CD14-positive monocyte (primary cell): Measurements from ENCODE around the gene CTNND2. TPM values are rescaled to one million over a fixed set of nuclear protein-coding genes. Genes with fewer than 3 reads are reported as not detected.

Source experiments
- DNase-seq, 3 donors: peaks; one replicate each; pipeline ENCODE4 v3.0.0-alpha.2; 2011 to 2022
- H2AFZ ChIP-seq: 2 replicates; pipeline ENCODE4 v1.6.0; 2012; ENCODE audit warnings: mild to moderate bottlenecking, low read depth, low read length, inconsistent platforms; ENCODE audit not compliant: insufficient read depth, poor library complexity, severe bottlenecking
- H3K27ac ChIP-seq, 2 donors: 1 replicate in 1 of 2; 2 replicates in 1 of 2; pipeline ENCODE4 v1.5.1; 2012 to 2013; ENCODE audit warnings: low read length in 2 of 2, control low read depth in 1 of 2, inconsistent platforms in 1 of 2, low read depth in 1 of 2, mild to moderate bottlenecking in 1 of 2
- H3K27me3 ChIP-seq, 2 donors: one replicate each; pipeline versions ENCODE4 v1.6.0 to v1.6.1; 2011 to 2013; ENCODE audit warnings: low read length in 2 of 2; ENCODE audit not compliant: control insufficient read depth in 2 of 2, insufficient read depth in 2 of 2
- H3K36me3 ChIP-seq, 2 donors: replicated peaks in 1 of 2; 1 replicate in 1 of 2; 2 replicates in 1 of 2; pipeline versions ENCODE4 v1.5.1 to v1.6.1; 2012 to 2013; ENCODE audit warnings: low read length in 2 of 2, control low read depth in 1 of 2, inconsistent platforms in 1 of 2, mild to moderate bottlenecking in 1 of 2; ENCODE audit not compliant: insufficient read depth in 2 of 2, control insufficient read depth in 1 of 2
- H3K4me1 ChIP-seq, 2 donors: 1 replicate in 1 of 2; 2 replicates in 1 of 2; pipeline versions ENCODE4 v1.5.1 to v1.6.1; 2012 to 2013; ENCODE audit warnings: low read length in 2 of 2, control low read depth in 1 of 2, inconsistent platforms in 1 of 2, mild to moderate bottlenecking in 1 of 2, moderate library complexity in 1 of 2; ENCODE audit not compliant: insufficient read depth in 2 of 2, control insufficient read depth in 1 of 2
- H3K4me2 ChIP-seq: replicated peaks from 2 replicates; pipeline ENCODE3; 2012; ENCODE audit warnings: low read length, moderate library complexity, mild to moderate bottlenecking; ENCODE audit not compliant: poor library complexity, severe bottlenecking; ENCODE audit errors: extremely low read depth
- H3K4me3 ChIP-seq, 3 experiments: fragments of 200-600 bp in 1 of 3; sonication (generic) in 1 of 3; replicated peaks in 1 of 3; 1 replicate in 2 of 3; 2 replicates in 1 of 3; pipeline ENCODE4 v1.5.1; 2011 to 2013; ENCODE audit warnings: low read length in 3 of 3, mild to moderate bottlenecking in 3 of 3, control low read depth in 2 of 3, low read depth in 2 of 3, inconsistent platforms in 1 of 3, moderate library complexity in 1 of 3
- H3K79me2 ChIP-seq: 2 replicates; pipeline ENCODE4 v1.6.0; 2012; ENCODE audit warnings: mild to moderate bottlenecking, control low read depth, inconsistent platforms, low read length, moderate library complexity; ENCODE audit not compliant: insufficient read depth
- H3K9ac ChIP-seq: 2 replicates; pipeline ENCODE4 v1.6.0; 2017; ENCODE audit warnings: low read length, mild to moderate bottlenecking; ENCODE audit not compliant: insufficient read depth, poor library complexity, severe bottlenecking
- H3K9me3 ChIP-seq, 2 donors: replicated peaks in 1 of 2; 1 replicate in 1 of 2; 2 replicates in 1 of 2; pipeline versions ENCODE4 v1.5.1 to v1.6.1; 2012 to 2013; ENCODE audit warnings: low read length in 2 of 2, control low read depth in 1 of 2; ENCODE audit not compliant: control insufficient read depth in 1 of 2, insufficient read depth in 1 of 2
- H4K20me1 ChIP-seq: 2 replicates; pipeline ENCODE4 v1.6.0; 2012; ENCODE audit warnings: mild to moderate bottlenecking, low read length, control low read depth, moderate library complexity; ENCODE audit not compliant: insufficient read depth
- H3K27ac Mint-ChIP-seq, 7 donors: one replicate each; pipeline ENCODE4 v1.8.0; 2020; ENCODE audit warnings: mild to moderate bottlenecking in 7 of 7, mixed read lengths in 7 of 7, moderate library complexity in 6 of 7, inconsistent platforms in 2 of 7
- H3K27me3 Mint-ChIP-seq, 3 donors: one replicate each; pipeline ENCODE4 v1.8.0; 2021 to 2022; ENCODE audit warnings: low read depth in 3 of 3, mild to moderate bottlenecking in 3 of 3, mixed read lengths in 3 of 3, moderate library complexity in 3 of 3, inconsistent platforms in 1 of 3
- H3K36me3 Mint-ChIP-seq, 2 donors: one replicate each; pipeline ENCODE4 v1.8.0; 2020; ENCODE audit warnings: mixed read lengths in 2 of 2, inconsistent platforms in 1 of 2, mild to moderate bottlenecking in 1 of 2
- H3K4me1 Mint-ChIP-seq: one replicate; pipeline ENCODE4 v1.8.0; 2020; ENCODE audit warnings: mild to moderate bottlenecking, mixed read lengths
- H3K4me3 Mint-ChIP-seq, 2 donors: one replicate each; pipeline ENCODE4 v1.8.0; 2020; ENCODE audit warnings: mild to moderate bottlenecking in 2 of 2, mixed read lengths in 2 of 2, moderate library complexity in 1 of 2
- H3K9me3 Mint-ChIP-seq, 7 donors: one replicate each; pipeline ENCODE4 v1.8.0; 2020 to 2022; ENCODE audit warnings: mixed read lengths in 7 of 7, mild to moderate bottlenecking in 6 of 7, moderate library complexity in 6 of 7, inconsistent platforms in 2 of 7
- WGBS: methylation state at CpG from one replicate; pipeline ENCODE4 v1.1.5; 2013; ENCODE audit warnings: missing lambda C conversion rate; ENCODE audit not compliant: insufficient coverage; 5-methylcytosine and 5-hydroxymethylcytosine counted together
- intact Hi-C, 2 donors: fragments of 100-400 bp; cut with micrococcal nuclease; formaldehyde crosslinking; loops; one replicate each; pipeline versions ENCODE4 v1.15.0 to v1.15.1; 2023
- polyA plus RNA-seq, 3 donors: library from polyadenylated mRNA; depleted of rRNA in 1 of 3; unstranded in 2 of 3; stranded (reverse) in 1 of 3; fragments of 300-500 nt in 2 of 3; fragments of >200 nt in 1 of 3; fragmentation: Illumina TruSeq in 2 of 3; gene quantifications; 1 replicate in 2 of 3; 2 replicates in 1 of 3; pipeline ENCODE4 v1.2.3, GENCODE V29; 2012 to 2021
- TF ChIP-seq, protein P1 (sequence below): fragments of 200-600 bp; IDR thresholded peaks from one replicate; pipeline ENCODE4 v1.8.0; 2022; ENCODE audit warnings: antibody characterized with exemption, mild to moderate bottlenecking

The CTNND2 gene
- polyA plus RNA-seq, 3 donors: not detected

DNA sequence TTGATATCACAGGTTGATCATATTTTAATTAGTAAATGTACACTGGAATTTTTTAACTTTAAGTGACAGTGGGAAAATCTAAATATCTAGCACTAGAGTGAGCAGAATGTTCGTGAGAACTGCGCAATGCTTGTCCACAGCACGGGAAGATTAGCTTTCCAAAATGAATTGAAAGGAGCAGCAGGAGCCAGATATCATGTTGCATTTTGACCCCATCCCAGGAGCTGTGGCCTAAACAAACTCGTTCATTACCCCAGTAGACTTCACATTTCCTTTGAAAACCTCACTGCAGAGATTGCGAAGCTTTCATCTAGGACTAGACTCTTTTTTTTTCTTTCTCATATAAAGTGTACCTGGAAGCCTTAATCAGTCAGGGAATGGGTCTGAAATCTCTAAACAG is 525.8 kb downstream of the CTNND2 start:
- H3K27ac Mint-ChIP-seq: no peak overlapping the region
- 94% methylated on average over 3 of the region's 5 CpGs for whole genome bisulfite sequencing
- no peaks in the 10 kb centered on the region for H3K79me2 ChIP-seq
- H3K4me1 Mint-ChIP-seq: peaks cover 2% of the 10 kb centered on the region
- no peaks in the 10 kb centered on the region for H3K4me1 ChIP-seq
- no peak for DNase-seq
- H3K4me2 ChIP-seq: no peak overlapping the region
- no peak overlapping the region for H3K27ac ChIP-seq
- peaks cover 0 to 1% (median 0%) of the 10 kb centered on the region in 7 donors for H3K9me3 Mint-ChIP-seq
- H3K27me3 Mint-ChIP-seq: peaks cover 17 to 22% (median 18%) of the 10 kb centered on the region in 3 donors
- no peak overlapping the region for H3K4me3 ChIP-seq
- no peak overlapping the region for H3K9ac ChIP-seq
- H3K36me3 Mint-ChIP-seq: no peaks in the 10 kb centered on the region
- no peaks in the 10 kb centered on the region for H4K20me1 ChIP-seq
- no peaks in the 10 kb centered on the region for H3K9me3 ChIP-seq
- TF ChIP-seq, protein P1, sequence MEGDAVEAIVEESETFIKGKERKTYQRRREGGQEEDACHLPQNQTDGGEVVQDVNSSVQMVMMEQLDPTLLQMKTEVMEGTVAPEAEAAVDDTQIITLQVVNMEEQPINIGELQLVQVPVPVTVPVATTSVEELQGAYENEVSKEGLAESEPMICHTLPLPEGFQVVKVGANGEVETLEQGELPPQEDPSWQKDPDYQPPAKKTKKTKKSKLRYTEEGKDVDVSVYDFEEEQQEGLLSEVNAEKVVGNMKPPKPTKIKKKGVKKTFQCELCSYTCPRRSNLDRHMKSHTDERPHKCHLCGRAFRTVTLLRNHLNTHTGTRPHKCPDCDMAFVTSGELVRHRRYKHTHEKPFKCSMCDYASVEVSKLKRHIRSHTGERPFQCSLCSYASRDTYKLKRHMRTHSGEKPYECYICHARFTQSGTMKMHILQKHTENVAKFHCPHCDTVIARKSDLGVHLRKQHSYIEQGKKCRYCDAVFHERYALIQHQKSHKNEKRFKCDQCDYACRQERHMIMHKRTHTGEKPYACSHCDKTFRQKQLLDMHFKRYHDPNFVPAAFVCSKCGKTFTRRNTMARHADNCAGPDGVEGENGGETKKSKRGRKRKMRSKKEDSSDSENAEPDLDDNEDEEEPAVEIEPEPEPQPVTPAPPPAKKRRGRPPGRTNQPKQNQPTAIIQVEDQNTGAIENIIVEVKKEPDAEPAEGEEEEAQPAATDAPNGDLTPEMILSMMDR: no peak
- intact Hi-C loops: no loop called here
- no peaks in the 10 kb centered on the region for H3K36me3 ChIP-seq
- no peak overlapping the region for H3K4me3 Mint-ChIP-seq
- H2AFZ ChIP-seq: no peak overlapping the region
- H3K27me3 ChIP-seq: peaks cover 10 to 15% of the 10 kb centered on the region in 2 donors

DNA sequence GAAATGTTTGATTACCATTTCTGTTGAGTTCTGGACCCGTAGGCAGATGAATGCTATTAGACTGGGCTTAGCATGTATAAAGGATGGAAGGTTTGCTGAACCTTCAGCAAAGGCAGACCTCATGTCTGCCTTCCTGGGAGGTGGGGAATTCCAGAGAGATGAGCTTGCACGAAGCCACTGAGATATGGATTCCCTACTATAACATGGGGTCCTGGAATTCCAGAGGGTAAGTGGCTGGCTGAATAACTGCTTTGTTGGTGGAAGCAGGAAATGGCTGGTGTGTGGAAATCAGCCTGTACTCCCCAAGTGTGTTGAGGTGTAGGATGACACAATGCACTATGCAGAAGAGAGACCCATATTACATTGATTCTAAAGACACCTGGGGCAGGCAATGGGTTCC is 526.4 kb downstream of the CTNND2 start:
- intact Hi-C loops: no loop called here
- Mint-ChIP-seq H3K9me3 (peaks cover 0 to 1% (median 0%) of the 10 kb centered on the region in 7 donors), H3K36me3 (no peaks in the 10 kb centered on the region), H3K27ac (no peak overlapping the region), H3K4me3 (no peak overlapping the region), H3K27me3 (peaks cover 12 to 16% (median 13%) of the 10 kb centered on the region in 3 donors), H3K4me1 (peaks cover 2% of the 10 kb centered on the region)
- Histone ChIP-seq H3K4me2 (no peak overlapping the region), H3K9ac (no peak overlapping the region), H2AFZ (no peak overlapping the region), H3K4me1 (no peaks in the 10 kb centered on the region), H3K9me3 (no peaks in the 10 kb centered on the region), H4K20me1 (no peaks in the 10 kb centered on the region), H3K27me3 (peaks cover 4 to 10% of the 10 kb centered on the region in 2 donors), H3K79me2 (no peaks in the 10 kb centered on the region), H3K4me3 (no peak overlapping the region), H3K36me3 (no peaks in the 10 kb centered on the region), H3K27ac (no peak overlapping the region)
- TF ChIP-seq, protein P1: no peak
- 83% methylated on average over 1 of the region's 2 CpGs for WGBS
- DNase-seq: no peak
